Measurements from ENCODE around the gene SSBP4.
"Not testable (repeated sequence)": the region's sequence is repeated elsewhere in the genome, so short reads cannot be mapped to it uniquely, and the experiment has no call there.

The SSBP4 gene
- total RNA-seq, result 63.2 to 68.5 (median 66.7) reads per million in 3 experiments

GRCh38 chr19:18419195-18419698, at the start of gene SSBP4:
SSBP4 (plus strand) TSS chr19:18419398; CDS start chr19:18419649, 251 bp downstream.
- peak; percentile 76 for DNase-seq

GRCh38 chr19:18373407-18373891, 45.7 kb upstream of the SSBP4 start:
- DNase-seq, result no peak

- no peak for DNase-seq
These were observed 45.1 kb upstream of the SSBP4 start for GRCh38 chr19:18373892-18374629.

- no peak for DNase-seq
These were observed 42.2 kb upstream of the SSBP4 start for GRCh38 chr19:18377026-18377425.

- no peak for DNase-seq
These were observed 39.1 kb upstream of the SSBP4 start for GRCh38 chr19:18379803-18380747.

GRCh38 chr19:18380843-18381242, 38.4 kb upstream of the SSBP4 start:
- no peak for DNase-seq

- DNase-seq, result not testable (repeated sequence)
These were observed 35.6 kb upstream of the SSBP4 start for GRCh38 chr19:18383622-18384021.

- no peak for DNase-seq
These were observed 34.4 kb upstream of the SSBP4 start for GRCh38 chr19:18384775-18385174.

GRCh38 chr19:18385359-18385674, 33.9 kb upstream of the SSBP4 start:
- no peak for DNase-seq

GRCh38 chr19:18385675-18386542, 33.3 kb upstream of the SSBP4 start, which contains the start of gene GDF15:
GDF15 (plus strand) TSS chr19:18386158; CDS start chr19:18386190, 32 bp downstream.
- DNase-seq, result no peak

GRCh38 chr19:18386543-18387271, 32.5 kb upstream of the SSBP4 start:
- no peak for DNase-seq

GRCh38 chr19:18388100-18388959, 30.9 kb upstream of the SSBP4 start:
- DNase-seq, result peak; percentile 55

- DNase-seq, result no peak
These were observed 30.1 kb upstream of the SSBP4 start for GRCh38 chr19:18388960-18389725.

- DNase-seq, result no peak
These were observed 29.5 kb upstream of the SSBP4 start for GRCh38 chr19:18389726-18390064.

- no peak for DNase-seq
These were observed 28.9 kb upstream of the SSBP4 start for GRCh38 chr19:18390065-18390907.

- DNase-seq, result no peak
These were observed 27.6 kb upstream of the SSBP4 start for GRCh38 chr19:18391509-18392075.

GRCh38 chr19:18392417-18392816, 26.8 kb upstream of the SSBP4 start:
- DNase-seq, result no peak

GRCh38 chr19:18392926-18393325, 26.3 kb upstream of the SSBP4 start:
- DNase-seq, result no peak

GRCh38 chr19:18393836-18394235, 25.4 kb upstream of the SSBP4 start:
- no peak for DNase-seq
